Measurements from ENCODE around the gene PRAMEF18.
"Not testable (repeated sequence)": the region's sequence is repeated elsewhere in the genome, so short reads cannot be mapped to it uniquely, and the experiment has no call there.

PRAMEF18 gene

GRCh38 chr1:13237572-13237971, 11.6 kb upstream of the PRAMEF18 start:
- not testable (repeated sequence) for H3K4me3 ChIP-seq (ENCODE audit: insufficient read depth, low read length, poor library complexity, severe bottlenecking); H3F3A ChIP-seq (ENCODE audit: insufficient read depth); H2AFZ ChIP-seq (ENCODE audit: low read depth, low read length, severe bottlenecking); H3K36me3 ChIP-seq (ENCODE audit: low read length); H3K79me2 ChIP-seq (ENCODE audit: insufficient read depth, low read length); H3K4me2 ChIP-seq (ENCODE audit: low read depth, low read length, poor library complexity, severe bottlenecking); H3K27me3 ChIP-seq (ENCODE audit: low read length); H3K9me3 ChIP-seq (ENCODE audit: insufficient read depth, low read length); H4K20me1 ChIP-seq (ENCODE audit: low read depth, low read length); H3K9ac ChIP-seq (ENCODE audit: low read length); H3K27ac ChIP-seq (ENCODE audit: low read depth, low read length); H3K9me2 ChIP-seq (replicated peaks; ENCODE audit: insufficient read depth, low read length)

GRCh38 chr1:13234057-13234456, 8.1 kb upstream of the PRAMEF18 start:
- not testable (repeated sequence) for H3K27ac ChIP-seq (ENCODE audit: low read depth, low read length); H3K27me3 ChIP-seq (ENCODE audit: low read length); H3F3A ChIP-seq (ENCODE audit: insufficient read depth); H2AFZ ChIP-seq (ENCODE audit: low read depth, low read length, severe bottlenecking); H3K36me3 ChIP-seq (ENCODE audit: low read length); H4K20me1 ChIP-seq (ENCODE audit: low read depth, low read length); H3K9me3 ChIP-seq (ENCODE audit: insufficient read depth, low read length); H3K9ac ChIP-seq (ENCODE audit: low read length); H3K79me2 ChIP-seq (ENCODE audit: insufficient read depth, low read length); H3K4me3 ChIP-seq (ENCODE audit: insufficient read depth, low read length, poor library complexity, severe bottlenecking); H3K9me2 ChIP-seq (replicated peaks; ENCODE audit: insufficient read depth, low read length); H3K4me2 ChIP-seq (ENCODE audit: low read depth, low read length, poor library complexity, severe bottlenecking)

GRCh38 chr1:13232056-13232455, 6.1 kb upstream of the PRAMEF18 start:
- not testable (repeated sequence) for H3F3A ChIP-seq (ENCODE audit: insufficient read depth); H3K27ac ChIP-seq (ENCODE audit: low read depth, low read length); H3K9me2 ChIP-seq (replicated peaks; ENCODE audit: insufficient read depth, low read length); H3K9me3 ChIP-seq (ENCODE audit: insufficient read depth, low read length); H3K9ac ChIP-seq (ENCODE audit: low read length); H3K36me3 ChIP-seq (ENCODE audit: low read length); H2AFZ ChIP-seq (ENCODE audit: low read depth, low read length, severe bottlenecking); H3K4me2 ChIP-seq (ENCODE audit: low read depth, low read length, poor library complexity, severe bottlenecking); H3K27me3 ChIP-seq (ENCODE audit: low read length); H3K4me3 ChIP-seq (ENCODE audit: insufficient read depth, low read length, poor library complexity, severe bottlenecking); H3K79me2 ChIP-seq (ENCODE audit: insufficient read depth, low read length); H4K20me1 ChIP-seq (ENCODE audit: low read depth, low read length)

DNA sequence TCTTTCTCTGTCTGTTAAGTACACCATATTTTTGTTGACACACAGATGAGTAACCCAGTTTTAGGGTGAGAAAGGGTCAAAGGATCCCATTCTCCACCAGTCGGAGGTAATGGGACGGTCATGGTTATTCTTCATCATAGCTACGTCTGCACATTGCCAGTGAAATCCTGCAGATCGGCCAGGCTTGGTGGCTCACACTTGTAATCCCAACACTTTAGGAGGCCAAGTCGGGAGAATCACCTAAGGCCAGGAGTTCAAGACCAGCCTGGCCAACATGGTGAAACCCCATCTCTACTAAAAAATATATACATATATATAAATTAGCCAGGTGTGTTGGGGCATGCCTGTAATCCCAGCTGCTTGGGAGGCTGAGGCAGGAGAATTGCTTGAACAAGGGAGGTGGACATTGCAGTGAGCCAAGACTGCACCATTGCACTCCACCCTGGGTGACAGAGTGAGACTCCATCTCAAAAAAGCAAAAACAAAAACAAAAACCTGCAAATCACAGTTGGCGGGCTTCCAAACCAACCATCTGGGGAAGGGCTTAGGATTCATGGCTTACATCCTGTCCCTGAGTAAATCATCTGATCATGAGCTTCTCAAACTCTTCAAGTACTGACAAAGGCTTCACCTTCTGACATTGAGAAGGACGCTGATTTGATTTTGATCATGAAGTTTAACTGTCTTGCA, 5.3 kb upstream of the PRAMEF18 start:
- H3F3A ChIP-seq (ENCODE audit: insufficient read depth); H3K9me2 ChIP-seq (replicated peaks; ENCODE audit: insufficient read depth, low read length); H3K27me3 ChIP-seq (ENCODE audit: low read length): not testable (repeated sequence)

GRCh38 chr1:13230601-13231000, 4.6 kb upstream of the PRAMEF18 start:
- not testable (repeated sequence) for H3K9ac ChIP-seq (ENCODE audit: low read length); H3K4me3 ChIP-seq (ENCODE audit: insufficient read depth, low read length, poor library complexity, severe bottlenecking); H3K79me2 ChIP-seq (ENCODE audit: insufficient read depth, low read length); H3F3A ChIP-seq (ENCODE audit: insufficient read depth); H3K27ac ChIP-seq (ENCODE audit: low read depth, low read length); H3K9me2 ChIP-seq (replicated peaks; ENCODE audit: insufficient read depth, low read length); H3K36me3 ChIP-seq (ENCODE audit: low read length); H4K20me1 ChIP-seq (ENCODE audit: low read depth, low read length); H3K9me3 ChIP-seq (ENCODE audit: insufficient read depth, low read length); H3K27me3 ChIP-seq (ENCODE audit: low read length); H2AFZ ChIP-seq (ENCODE audit: low read depth, low read length, severe bottlenecking); H3K4me2 ChIP-seq (ENCODE audit: low read depth, low read length, poor library complexity, severe bottlenecking)

More for the DNA sequence above, 5.3 kb upstream of the PRAMEF18 start:
- H3K4me2 ChIP-seq (ENCODE audit: low read depth, low read length, poor library complexity, severe bottlenecking); H3K36me3 ChIP-seq (ENCODE audit: low read length); H3K27ac ChIP-seq (ENCODE audit: low read depth, low read length); H3K79me2 ChIP-seq (ENCODE audit: insufficient read depth, low read length); H2AFZ ChIP-seq (ENCODE audit: low read depth, low read length, severe bottlenecking); H3K9me3 ChIP-seq (ENCODE audit: insufficient read depth, low read length); H3K4me3 ChIP-seq (ENCODE audit: insufficient read depth, low read length, poor library complexity, severe bottlenecking); H4K20me1 ChIP-seq (ENCODE audit: low read depth, low read length); H3K9ac ChIP-seq (ENCODE audit: low read length): not testable (repeated sequence)

- not testable (repeated sequence) for H3K9me3 ChIP-seq (ENCODE audit: insufficient read depth, low read length)
Observed at GRCh38 chr1:13230096-13230495, 4.1 kb upstream of the PRAMEF18 start.

More at GRCh38 chr1:13230096-13230495, 4.1 kb upstream of the PRAMEF18 start:
- not testable (repeated sequence) for H3K79me2 ChIP-seq (ENCODE audit: insufficient read depth, low read length); H3K27me3 ChIP-seq (ENCODE audit: low read length); H3K4me2 ChIP-seq (ENCODE audit: low read depth, low read length, poor library complexity, severe bottlenecking); H3K27ac ChIP-seq (ENCODE audit: low read depth, low read length); H3K4me3 ChIP-seq (ENCODE audit: insufficient read depth, low read length, poor library complexity, severe bottlenecking); H4K20me1 ChIP-seq (ENCODE audit: low read depth, low read length); H3K9me2 ChIP-seq (replicated peaks; ENCODE audit: insufficient read depth, low read length); H3K36me3 ChIP-seq (ENCODE audit: low read length); H3F3A ChIP-seq (ENCODE audit: insufficient read depth); H2AFZ ChIP-seq (ENCODE audit: low read depth, low read length, severe bottlenecking); H3K9ac ChIP-seq (ENCODE audit: low read length)

Data from SU-DHL-6 (cell line).